ENCODE data around the gene AK5.

DNA sequence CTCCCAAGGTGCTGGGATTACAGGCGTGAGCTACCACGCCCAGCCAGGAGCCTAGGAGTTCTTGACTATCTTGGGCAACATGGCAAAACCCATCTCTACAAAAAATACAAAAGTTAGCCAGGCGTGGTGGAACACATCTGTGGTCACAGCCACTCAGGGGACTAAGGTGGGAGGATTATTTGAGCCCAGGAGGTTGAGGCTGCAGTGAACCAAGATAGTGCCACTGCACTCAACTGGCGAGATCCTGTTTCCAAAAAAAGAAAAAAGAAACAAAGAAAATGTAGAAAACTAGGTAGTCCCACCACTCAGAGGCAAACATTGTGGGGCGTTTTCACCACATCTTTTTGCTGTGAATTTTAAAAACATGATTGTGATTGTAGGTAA is 259.3 kb downstream of the AK5 start:
- TF ChIP-seq, protein P1, sequence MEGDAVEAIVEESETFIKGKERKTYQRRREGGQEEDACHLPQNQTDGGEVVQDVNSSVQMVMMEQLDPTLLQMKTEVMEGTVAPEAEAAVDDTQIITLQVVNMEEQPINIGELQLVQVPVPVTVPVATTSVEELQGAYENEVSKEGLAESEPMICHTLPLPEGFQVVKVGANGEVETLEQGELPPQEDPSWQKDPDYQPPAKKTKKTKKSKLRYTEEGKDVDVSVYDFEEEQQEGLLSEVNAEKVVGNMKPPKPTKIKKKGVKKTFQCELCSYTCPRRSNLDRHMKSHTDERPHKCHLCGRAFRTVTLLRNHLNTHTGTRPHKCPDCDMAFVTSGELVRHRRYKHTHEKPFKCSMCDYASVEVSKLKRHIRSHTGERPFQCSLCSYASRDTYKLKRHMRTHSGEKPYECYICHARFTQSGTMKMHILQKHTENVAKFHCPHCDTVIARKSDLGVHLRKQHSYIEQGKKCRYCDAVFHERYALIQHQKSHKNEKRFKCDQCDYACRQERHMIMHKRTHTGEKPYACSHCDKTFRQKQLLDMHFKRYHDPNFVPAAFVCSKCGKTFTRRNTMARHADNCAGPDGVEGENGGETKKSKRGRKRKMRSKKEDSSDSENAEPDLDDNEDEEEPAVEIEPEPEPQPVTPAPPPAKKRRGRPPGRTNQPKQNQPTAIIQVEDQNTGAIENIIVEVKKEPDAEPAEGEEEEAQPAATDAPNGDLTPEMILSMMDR (IDR thresholded peaks at IDR 0.05): no peak
- TF ChIP-seq POLR2A (IDR thresholded peaks at IDR 0.05): no peak
